ENCODE measurements around the gene ARGLU1.

ARGLU1 gene

GRCh38 chr13:106550570-106551135 lies 17.3 kb downstream of the ARGLU1 start:
- no peak for DNase-seq (ENCODE audit: extremely low spot score)
- POLR2A ChIA-PET = no interaction called here
- CTCF ChIA-PET = interaction anchor here (0.9 kb wide), 1 partner anchor 70 kb away, joined by 3 read pairs; no protein-coding TSS in a partner anchor
- no peak for TF ChIP-seq HDGF (IDR thresholded peaks at IDR 0.05; ENCODE audit: borderline replicate concordance)
- TF ChIP-seq SP1 (IDR thresholded peaks at IDR 0.05) = no peak
- TF ChIP-seq SUZ12 (IDR thresholded peaks at IDR 0.05) = no peak
- TF ChIP-seq CTBP1 (IDR thresholded peaks at IDR 0.05; ENCODE audit: borderline replicate concordance) = no peak
- no peak for TF ChIP-seq LEF1 (IDR thresholded peaks at IDR 0.05; ENCODE audit: borderline replicate concordance)
- no peak for TF ChIP-seq ZNF384 (IDR thresholded peaks at IDR 0.05)
- no peak for TF ChIP-seq BHLHE40 (IDR thresholded peaks at IDR 0.05; ENCODE audit: borderline replicate concordance)
- no peak for TF ChIP-seq NFRKB (IDR thresholded peaks at IDR 0.05)
- TF ChIP-seq TARDBP (IDR thresholded peaks at IDR 0.05) = no peak
- TF ChIP-seq FOXM1 (IDR thresholded peaks at IDR 0.05; ENCODE audit: borderline replicate concordance) = no peak
- TF ChIP-seq, protein P1, sequence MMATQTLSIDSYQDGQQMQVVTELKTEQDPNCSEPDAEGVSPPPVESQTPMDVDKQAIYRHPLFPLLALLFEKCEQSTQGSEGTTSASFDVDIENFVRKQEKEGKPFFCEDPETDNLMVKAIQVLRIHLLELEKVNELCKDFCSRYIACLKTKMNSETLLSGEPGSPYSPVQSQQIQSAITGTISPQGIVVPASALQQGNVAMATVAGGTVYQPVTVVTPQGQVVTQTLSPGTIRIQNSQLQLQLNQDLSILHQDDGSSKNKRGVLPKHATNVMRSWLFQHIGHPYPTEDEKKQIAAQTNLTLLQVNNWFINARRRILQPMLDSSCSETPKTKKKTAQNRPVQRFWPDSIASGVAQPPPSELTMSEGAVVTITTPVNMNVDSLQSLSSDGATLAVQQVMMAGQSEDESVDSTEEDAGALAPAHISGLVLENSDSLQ (IDR thresholded peaks at IDR 0.05) = no peak
- TF ChIP-seq FOXA1 (IDR thresholded peaks at IDR 0.05) = no peak

DNA sequence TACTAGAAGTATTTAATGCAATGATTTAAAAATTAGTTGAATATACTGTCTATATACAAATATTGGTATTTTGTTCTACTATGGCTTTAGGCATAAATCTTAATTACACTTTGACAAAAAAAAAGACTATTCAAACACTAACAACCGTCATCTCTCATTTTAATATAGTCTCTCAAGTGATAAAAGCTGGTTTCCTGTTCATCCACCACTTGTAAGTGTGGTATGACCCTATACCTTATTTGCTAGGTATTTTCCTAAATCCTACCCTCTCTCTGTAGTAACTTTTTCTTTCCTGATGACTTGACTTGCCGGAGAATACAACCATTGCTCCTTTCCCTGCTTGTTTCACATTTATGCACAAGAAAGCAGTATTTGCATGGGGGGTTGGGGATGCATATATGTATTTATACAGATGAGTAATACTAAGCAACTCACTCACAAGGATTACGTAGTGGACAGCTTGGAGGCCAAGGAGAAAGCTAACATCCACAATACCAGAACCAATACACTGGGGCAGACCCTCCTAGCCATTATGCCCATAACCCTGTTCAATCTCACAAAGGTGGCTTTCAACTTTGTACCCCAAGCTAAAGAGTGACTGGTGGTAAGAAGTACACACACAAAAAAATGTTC lies 19.8 kb downstream of the ARGLU1 start:
- POLR2A ChIA-PET = no interaction called here

DNA sequence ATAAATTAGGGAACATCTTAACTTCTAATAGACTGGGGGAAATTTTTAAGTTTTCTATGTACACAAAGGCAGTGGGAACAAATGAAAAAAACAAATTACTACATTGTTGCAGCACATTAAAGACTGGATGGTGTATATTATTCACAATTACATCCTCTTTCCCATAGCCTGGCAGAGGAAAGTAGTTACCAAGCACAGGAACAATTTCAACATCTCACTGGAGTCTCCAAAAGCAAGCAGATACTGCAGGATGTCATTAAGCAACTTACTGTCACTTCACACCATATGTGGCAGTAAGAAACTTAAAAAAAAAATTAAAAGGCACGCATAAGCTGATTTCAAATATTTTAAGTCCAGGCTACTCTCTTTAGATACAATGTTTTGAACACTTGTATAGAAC lies 26.1 kb downstream of the ARGLU1 start:
- ChIA-PET POLR2A (no interaction called here), CTCF (no interaction called here)
- DNase-seq (ENCODE audit: extremely low spot score) = no peak
- no peak for TF ChIP-seq NFRKB (IDR thresholded peaks at IDR 0.05)
- no peak for TF ChIP-seq SP1 (IDR thresholded peaks at IDR 0.05)
- TF ChIP-seq L3MBTL2 (conservative IDR thresholded peaks at IDR 0.05) = no peak
- TF ChIP-seq CTBP1 (IDR thresholded peaks at IDR 0.05; ENCODE audit: borderline replicate concordance) = no peak
- no peak for TF ChIP-seq FOXM1 (IDR thresholded peaks at IDR 0.05; ENCODE audit: borderline replicate concordance)
- TF ChIP-seq FOXK2 (IDR thresholded peaks at IDR 0.05) = no peak
- no peak for TF ChIP-seq BHLHE40 (IDR thresholded peaks at IDR 0.05; ENCODE audit: borderline replicate concordance)
- TF ChIP-seq SUZ12 (IDR thresholded peaks at IDR 0.05) = no peak
- no peak for TF ChIP-seq TARDBP (IDR thresholded peaks at IDR 0.05)
- TF ChIP-seq FOXA1 (IDR thresholded peaks at IDR 0.05) = no peak
- no peak for TF ChIP-seq ARNT (IDR thresholded peaks at IDR 0.05)

More for the DNA sequence above, 19.8 kb downstream of the ARGLU1 start:
- no peak for DNase-seq (ENCODE audit: extremely low spot score)
- no peak for TF ChIP-seq L3MBTL2 (conservative IDR thresholded peaks at IDR 0.05)
- TF ChIP-seq FOXK2 (IDR thresholded peaks at IDR 0.05) = no peak
- TF ChIP-seq ELF4 (IDR thresholded peaks at IDR 0.05) = no peak
- TF ChIP-seq SP1 (IDR thresholded peaks at IDR 0.05) = no peak
- TF ChIP-seq BHLHE40 (IDR thresholded peaks at IDR 0.05; ENCODE audit: borderline replicate concordance) = no peak
- TF ChIP-seq TARDBP (IDR thresholded peaks at IDR 0.05) = no peak
- no peak for TF ChIP-seq LEF1 (IDR thresholded peaks at IDR 0.05; ENCODE audit: borderline replicate concordance)
- no peak for TF ChIP-seq CTBP1 (IDR thresholded peaks at IDR 0.05; ENCODE audit: borderline replicate concordance)
- TF ChIP-seq NFRKB (IDR thresholded peaks at IDR 0.05) = no peak
- CTCF ChIA-PET = no interaction called here

DNA sequence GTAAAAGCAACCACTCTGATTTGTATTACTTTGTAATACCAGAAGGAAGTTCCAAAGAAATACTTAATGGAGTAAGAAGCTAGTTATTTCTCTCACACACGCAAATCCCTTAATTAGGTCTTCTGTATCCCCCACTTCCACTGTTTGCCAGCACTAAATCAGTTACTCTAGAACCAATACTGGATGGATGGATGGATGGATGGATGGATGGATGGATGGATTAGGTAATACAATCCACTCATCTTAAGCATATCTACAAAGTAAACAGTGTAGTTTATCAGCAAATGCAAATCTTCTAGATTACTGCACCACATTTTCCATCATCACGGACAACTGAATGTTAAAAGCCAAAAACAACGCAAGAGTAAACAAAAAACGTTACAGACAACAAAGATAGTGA lies 27.3 kb downstream of the ARGLU1 start:
- TF ChIP-seq ZNF384 (IDR thresholded peaks at IDR 0.05) (no peak), BHLHE40 (IDR thresholded peaks at IDR 0.05; ENCODE audit: borderline replicate concordance) (no peak), NFRKB (IDR thresholded peaks at IDR 0.05) (no peak), FOXA1 (IDR thresholded peaks at IDR 0.05) (no peak), HDGF (IDR thresholded peaks at IDR 0.05; ENCODE audit: borderline replicate concordance) (no peak), TARDBP (IDR thresholded peaks at IDR 0.05) (no peak), SUZ12 (IDR thresholded peaks at IDR 0.05) (no peak), LEF1 (IDR thresholded peaks at IDR 0.05; ENCODE audit: borderline replicate concordance) (no peak), ARNT (IDR thresholded peaks at IDR 0.05) (no peak), CTBP1 (IDR thresholded peaks at IDR 0.05; ENCODE audit: borderline replicate concordance) (no peak), L3MBTL2 (conservative IDR thresholded peaks at IDR 0.05) (no peak), SP1 (IDR thresholded peaks at IDR 0.05) (no peak)
- TF ChIP-seq, protein P1 (IDR thresholded peaks at IDR 0.05) = no peak
- POLR2A ChIA-PET = no interaction called here
- CTCF ChIA-PET = no interaction called here
- DNase-seq (ENCODE audit: extremely low spot score) = no peak

- CTCF ChIA-PET = interaction anchor here (0.7 kb wide), 1 partner anchor 558 kb away, joined by 3 read pairs; no protein-coding TSS in a partner anchor
- DNase-seq (ENCODE audit: extremely low spot score) = no peak
- POLR2A ChIA-PET = no interaction called here
- no peak for TF ChIP-seq FOXM1 (IDR thresholded peaks at IDR 0.05; ENCODE audit: borderline replicate concordance)
- no peak for TF ChIP-seq BHLHE40 (IDR thresholded peaks at IDR 0.05; ENCODE audit: borderline replicate concordance)
- no peak for TF ChIP-seq ELF4 (IDR thresholded peaks at IDR 0.05)
- TF ChIP-seq SUZ12 (IDR thresholded peaks at IDR 0.05) = no peak
- no peak for TF ChIP-seq TARDBP (IDR thresholded peaks at IDR 0.05)
- no peak for TF ChIP-seq FOXK2 (IDR thresholded peaks at IDR 0.05)
- no peak for TF ChIP-seq CTBP1 (IDR thresholded peaks at IDR 0.05; ENCODE audit: borderline replicate concordance)
- TF ChIP-seq ZNF384 (IDR thresholded peaks at IDR 0.05) = no peak
- TF ChIP-seq SP1 (IDR thresholded peaks at IDR 0.05) = no peak
Measured at GRCh38 chr13:106537521-106537920, 30.4 kb downstream of the ARGLU1 start.

GRCh38 chr13:106536244-106537034 lies 31.5 kb downstream of the ARGLU1 start:
- ChIA-PET CTCF (interaction anchor here (0.5 to 1.4 kb wide), 6 partner anchors 9 to 628 kb away, joined by 3 to 6 read pairs (median 3); no protein-coding TSS in a partner anchor), POLR2A (interaction anchor here (1.0 to 1.5 kb wide), 2 partner anchors 28 to 32 kb away, joined by 3 read pairs; partner anchors contain the start of gene ARGLU1)
- DNase-seq (ENCODE audit: extremely low spot score) = peak; percentile 57
- TF ChIP-seq L3MBTL2 (conservative IDR thresholded peaks at IDR 0.05) = peak; percentile 97
- TF ChIP-seq LEF1 (IDR thresholded peaks at IDR 0.05; ENCODE audit: borderline replicate concordance) = no peak
- TF ChIP-seq NFRKB (IDR thresholded peaks at IDR 0.05) = no peak
- no peak for TF ChIP-seq ELF4 (IDR thresholded peaks at IDR 0.05)
- TF ChIP-seq SUZ12 (IDR thresholded peaks at IDR 0.05) = no peak
- no peak for TF ChIP-seq BHLHE40 (IDR thresholded peaks at IDR 0.05; ENCODE audit: borderline replicate concordance)
